Superior temporal gyrus (tissue), 1 donor: ENCODE results near the gene DYRK1A.

Experiments used
- DNase-seq: peaks from one replicate; pipeline ENCODE4 v3.0.0-alpha.2; 2016; ENCODE audit errors: extremely low spot score

DYRK1A gene

GRCh38 chr21:37550618-37551330, 184.2 kb downstream of the DYRK1A start:
- no peak for DNase-seq

- DNase-seq = no peak
Observed at GRCh38 chr21:37551331-37551992, 184.9 kb downstream of the DYRK1A start.

- DNase-seq = no peak
Observed at GRCh38 chr21:37551993-37552355, 185.4 kb downstream of the DYRK1A start.

- no peak for DNase-seq
Observed at GRCh38 chr21:37552496-37553029, 186.0 kb downstream of the DYRK1A start.

- no peak for DNase-seq
Observed at GRCh38 chr21:37553078-37553481, 186.5 kb downstream of the DYRK1A start.

GRCh38 chr21:37554661-37555379, 188.2 kb downstream of the DYRK1A start:
- no peak for DNase-seq

- DNase-seq = no peak
Observed at GRCh38 chr21:37555672-37556261, 189.2 kb downstream of the DYRK1A start.

- DNase-seq = no peak
Observed at GRCh38 chr21:37557261-37557950, 190.8 kb downstream of the DYRK1A start.

GRCh38 chr21:37558676-37559211, 192.2 kb downstream of the DYRK1A start:
- no peak for DNase-seq

GRCh38 chr21:37560385-37560784, 193.8 kb downstream of the DYRK1A start:
- no peak for DNase-seq

- DNase-seq = no peak
Observed at GRCh38 chr21:37561506-37561905, 194.9 kb downstream of the DYRK1A start.

GRCh38 chr21:37561941-37562919, 195.7 kb downstream of the DYRK1A start:
- no peak for DNase-seq

- DNase-seq = no peak
Observed at GRCh38 chr21:37562920-37563640, 196.5 kb downstream of the DYRK1A start.

- peak; percentile 96 for DNase-seq
Observed at GRCh38 chr21:37563641-37564340, 197.2 kb downstream of the DYRK1A start.

- DNase-seq = peak; percentile 80
Observed at GRCh38 chr21:37564341-37564923, 197.9 kb downstream of the DYRK1A start.

- no peak for DNase-seq
Observed at GRCh38 chr21:37564924-37565529, 198.5 kb downstream of the DYRK1A start.

- DNase-seq = peak; percentile 39
Observed at GRCh38 chr21:37565530-37566223, 199.1 kb downstream of the DYRK1A start.
